Sigmoid colon (tissue), 4 donors: Measurements from ENCODE around the gene TIMM13.

Source experiments
- CTCF ChIP-seq, 4 experiments: fragments of 450-650 bp in 3 of 4; fragments of 200-600 bp in 1 of 4; IDR thresholded peaks; one replicate each; pipeline ENCODE4 v1.5.1; 2016 to 2019; ENCODE audit warnings: antibody characterized with exemption in 4 of 4, mild to moderate bottlenecking in 3 of 4, moderate library complexity in 2 of 4
- POLR2AphosphoS5 ChIP-seq, 4 donors: sonication (generic); formaldehyde crosslinking; IDR thresholded peaks; one replicate each; pipeline ENCODE4 v1.6.1; 2017; ENCODE audit warnings: antibody characterized with exemption in 4 of 4

- TF ChIP-seq POLR2AphosphoS5 (IDR thresholded peaks at IDR 0.05) (no peak), CTCF (IDR thresholded peaks at IDR 0.05) (no peak)
Measured at GRCh38 chr19:2417881-2418406, 9.4 kb downstream of the TIMM13 start.
